ENCODE measurements around the gene GCLC.

The GCLC gene

GRCh38 chr6:53547811-53548496 lies 3.1 kb upstream of the GCLC start:
- Mint-ChIP-seq H3K4me3 (peak overlapping the region; percentile 87 to 92 (median 90)), H3K27ac (peak overlapping the region; percentile 72 to 98 (median 86)), H3K4me1 (peaks cover 18% of the 10 kb centered on the region), H3K27me3 (ENCODE audit: low read depth) (peaks cover 8% of the 10 kb centered on the region), H3K36me3 (ENCODE audit: low read depth) (no peaks in the 10 kb centered on the region), H3K9me3 (no peaks in the 10 kb centered on the region)
- TF ChIP-seq CTCF (IDR thresholded peaks at IDR 0.05; ENCODE audit: unreplicated experiment in 3 of 3): no peak

- H3K27me3 Mint-ChIP-seq (ENCODE audit: low read depth): peaks cover 8% of the 10 kb centered on the region
- peak overlapping the region; percentile 87 to 92 (median 90) for H3K4me3 Mint-ChIP-seq
- no peaks in the 10 kb centered on the region for H3K9me3 Mint-ChIP-seq
- H3K27ac Mint-ChIP-seq: peak overlapping the region; percentile 72 to 98 (median 86)
- peaks cover 19% of the 10 kb centered on the region for H3K4me1 Mint-ChIP-seq
- H3K36me3 Mint-ChIP-seq (ENCODE audit: low read depth): no peaks in the 10 kb centered on the region
- TF ChIP-seq CTCF (IDR thresholded peaks at IDR 0.05; ENCODE audit: unreplicated experiment in 3 of 3): no peak
Observed at GRCh38 chr6:53547166-53547810, 2.4 kb upstream of the GCLC start.

- Mint-ChIP-seq H3K27me3 (ENCODE audit: low read depth) (peaks cover 8% of the 10 kb centered on the region), H3K27ac (peak overlapping the region in 1 of 3 experiments; percentile 54), H3K4me3 (peak overlapping the region; percentile 87 to 93 (median 91)), H3K4me1 (peaks cover 23% of the 10 kb centered on the region), H3K9me3 (no peaks in the 10 kb centered on the region), H3K36me3 (ENCODE audit: low read depth) (no peaks in the 10 kb centered on the region)
- no peak for TF ChIP-seq CTCF (IDR thresholded peaks at IDR 0.05; ENCODE audit: unreplicated experiment in 3 of 3)
Observed at GRCh38 chr6:53546281-53546680, 1.4 kb upstream of the GCLC start.

GRCh38 chr6:53544217-53544469 lies 758 bp downstream of the GCLC start:
- Mint-ChIP-seq H3K4me1 (peaks cover 23% of the 10 kb centered on the region), H3K36me3 (ENCODE audit: low read depth) (peaks cover 3% of the 10 kb centered on the region), H3K27me3 (ENCODE audit: low read depth) (peaks cover 6% of the 10 kb centered on the region), H3K9me3 (no peaks in the 10 kb centered on the region), H3K27ac (peak overlapping the region; percentile 46 to 96 (median 90)), H3K4me3 (peak overlapping the region; percentile 89 to 97 (median 95))
- no peak for TF ChIP-seq CTCF (IDR thresholded peaks at IDR 0.05; ENCODE audit: unreplicated experiment in 3 of 3)

GRCh38 chr6:53543359-53544216 lies 1.3 kb downstream of the GCLC start:
- H3K4me3 Mint-ChIP-seq: peak overlapping the region; percentile 89 to 97 (median 95)
- TF ChIP-seq CTCF (IDR thresholded peaks at IDR 0.05; ENCODE audit: unreplicated experiment in 3 of 3): no peak
- H3K27me3 Mint-ChIP-seq (ENCODE audit: low read depth): peaks cover 4% of the 10 kb centered on the region
- H3K9me3 Mint-ChIP-seq: no peaks in the 10 kb centered on the region
- peaks cover 3% of the 10 kb centered on the region for H3K36me3 Mint-ChIP-seq (ENCODE audit: low read depth)
- H3K27ac Mint-ChIP-seq: peak overlapping the region; percentile 46 to 96 (median 90)
- peaks cover 23% of the 10 kb centered on the region for H3K4me1 Mint-ChIP-seq

Data from nephron (organoid).